ENCODE results near the gene OGDH.

- TF ChIP-seq EZH2 (IDR thresholded peaks at IDR 0.05; ENCODE audit: insufficient read depth, poor library complexity, severe bottlenecking) (no peak), EZH2phosphoT487 (IDR thresholded peaks at IDR 0.05; ENCODE audit: insufficient read depth, low read depth) (no peak)
Observed at GRCh38 chr7:44711528-44711927, 105.1 kb downstream of the OGDH start.
